Measurements from ENCODE around the gene CISTR.

- TF ChIP-seq, protein P1, sequence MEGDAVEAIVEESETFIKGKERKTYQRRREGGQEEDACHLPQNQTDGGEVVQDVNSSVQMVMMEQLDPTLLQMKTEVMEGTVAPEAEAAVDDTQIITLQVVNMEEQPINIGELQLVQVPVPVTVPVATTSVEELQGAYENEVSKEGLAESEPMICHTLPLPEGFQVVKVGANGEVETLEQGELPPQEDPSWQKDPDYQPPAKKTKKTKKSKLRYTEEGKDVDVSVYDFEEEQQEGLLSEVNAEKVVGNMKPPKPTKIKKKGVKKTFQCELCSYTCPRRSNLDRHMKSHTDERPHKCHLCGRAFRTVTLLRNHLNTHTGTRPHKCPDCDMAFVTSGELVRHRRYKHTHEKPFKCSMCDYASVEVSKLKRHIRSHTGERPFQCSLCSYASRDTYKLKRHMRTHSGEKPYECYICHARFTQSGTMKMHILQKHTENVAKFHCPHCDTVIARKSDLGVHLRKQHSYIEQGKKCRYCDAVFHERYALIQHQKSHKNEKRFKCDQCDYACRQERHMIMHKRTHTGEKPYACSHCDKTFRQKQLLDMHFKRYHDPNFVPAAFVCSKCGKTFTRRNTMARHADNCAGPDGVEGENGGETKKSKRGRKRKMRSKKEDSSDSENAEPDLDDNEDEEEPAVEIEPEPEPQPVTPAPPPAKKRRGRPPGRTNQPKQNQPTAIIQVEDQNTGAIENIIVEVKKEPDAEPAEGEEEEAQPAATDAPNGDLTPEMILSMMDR (IDR thresholded peaks at IDR 0.05) = no peak
- TF ChIP-seq POLR2A (IDR thresholded peaks at IDR 0.05) = no peak
Measured at GRCh38 chr12:53764615-53765014, 12.8 kb upstream of the CISTR start.

Measured in gastroesophageal sphincter (tissue), 3 donors.